ENCODE results near the gene NUP188. TPM values are rescaled to one million over a fixed set of nuclear protein-coding genes. Genes with fewer than 3 reads are reported as not detected.

The NUP188 gene, protein sequence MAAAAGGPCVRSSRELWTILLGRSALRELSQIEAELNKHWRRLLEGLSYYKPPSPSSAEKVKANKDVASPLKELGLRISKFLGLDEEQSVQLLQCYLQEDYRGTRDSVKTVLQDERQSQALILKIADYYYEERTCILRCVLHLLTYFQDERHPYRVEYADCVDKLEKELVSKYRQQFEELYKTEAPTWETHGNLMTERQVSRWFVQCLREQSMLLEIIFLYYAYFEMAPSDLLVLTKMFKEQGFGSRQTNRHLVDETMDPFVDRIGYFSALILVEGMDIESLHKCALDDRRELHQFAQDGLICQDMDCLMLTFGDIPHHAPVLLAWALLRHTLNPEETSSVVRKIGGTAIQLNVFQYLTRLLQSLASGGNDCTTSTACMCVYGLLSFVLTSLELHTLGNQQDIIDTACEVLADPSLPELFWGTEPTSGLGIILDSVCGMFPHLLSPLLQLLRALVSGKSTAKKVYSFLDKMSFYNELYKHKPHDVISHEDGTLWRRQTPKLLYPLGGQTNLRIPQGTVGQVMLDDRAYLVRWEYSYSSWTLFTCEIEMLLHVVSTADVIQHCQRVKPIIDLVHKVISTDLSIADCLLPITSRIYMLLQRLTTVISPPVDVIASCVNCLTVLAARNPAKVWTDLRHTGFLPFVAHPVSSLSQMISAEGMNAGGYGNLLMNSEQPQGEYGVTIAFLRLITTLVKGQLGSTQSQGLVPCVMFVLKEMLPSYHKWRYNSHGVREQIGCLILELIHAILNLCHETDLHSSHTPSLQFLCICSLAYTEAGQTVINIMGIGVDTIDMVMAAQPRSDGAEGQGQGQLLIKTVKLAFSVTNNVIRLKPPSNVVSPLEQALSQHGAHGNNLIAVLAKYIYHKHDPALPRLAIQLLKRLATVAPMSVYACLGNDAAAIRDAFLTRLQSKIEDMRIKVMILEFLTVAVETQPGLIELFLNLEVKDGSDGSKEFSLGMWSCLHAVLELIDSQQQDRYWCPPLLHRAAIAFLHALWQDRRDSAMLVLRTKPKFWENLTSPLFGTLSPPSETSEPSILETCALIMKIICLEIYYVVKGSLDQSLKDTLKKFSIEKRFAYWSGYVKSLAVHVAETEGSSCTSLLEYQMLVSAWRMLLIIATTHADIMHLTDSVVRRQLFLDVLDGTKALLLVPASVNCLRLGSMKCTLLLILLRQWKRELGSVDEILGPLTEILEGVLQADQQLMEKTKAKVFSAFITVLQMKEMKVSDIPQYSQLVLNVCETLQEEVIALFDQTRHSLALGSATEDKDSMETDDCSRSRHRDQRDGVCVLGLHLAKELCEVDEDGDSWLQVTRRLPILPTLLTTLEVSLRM (N-terminal part only)
- total RNA-seq: 49.8 TPM

GRCh38 chr9:128947527-128948301 lies at the start of gene NUP188, which contains the start of gene DOLK:
Gene NUP188 (plus strand): TSS chr9:128947699. CDS start chr9:128947720, 21 bp downstream.
Gene DOLK (minus strand): TSS chr9:128947603. CDS start chr9:128947303, 300 bp downstream.
- peak; percentile 79 for DNase-seq

GRCh38 chr9:128898382-128898781 lies 49.1 kb upstream of the NUP188 start:
- no peak for DNase-seq

DNA sequence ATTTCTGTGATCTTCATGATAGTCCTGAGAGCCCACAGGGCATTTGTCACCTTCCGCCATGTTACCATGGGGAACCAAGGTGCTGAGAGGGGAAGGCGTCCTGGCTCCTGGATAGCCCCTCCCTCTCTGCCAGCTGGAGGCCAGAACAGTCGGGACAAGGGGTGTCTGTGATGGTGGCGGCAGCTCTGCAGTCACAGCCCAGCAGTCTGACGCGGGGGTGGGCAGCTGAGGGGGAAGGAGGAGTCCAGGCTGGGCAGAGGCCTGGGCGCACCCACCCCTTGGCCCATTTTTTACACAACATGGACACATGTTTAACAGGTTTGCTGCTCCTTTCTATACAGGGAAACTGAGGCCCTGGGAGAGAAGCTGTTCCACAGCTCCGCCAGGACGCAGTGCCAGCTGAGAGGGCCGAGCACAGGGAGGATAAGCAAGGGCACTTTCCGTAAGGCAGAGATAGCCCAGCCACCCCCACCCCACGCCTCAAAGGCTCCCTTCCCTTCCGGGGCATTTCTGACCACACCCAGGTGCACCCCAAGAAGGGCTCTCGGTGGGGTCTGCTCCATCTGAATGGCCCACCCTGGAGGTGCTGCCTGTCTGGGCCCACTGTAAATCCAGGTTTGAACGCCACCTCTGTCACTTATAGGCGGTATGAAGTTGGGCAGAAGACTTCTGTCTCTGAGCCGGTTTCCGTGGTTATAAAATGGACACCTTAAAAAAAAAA lies 48.5 kb upstream of the NUP188 start:
- DNase-seq: no peak

GRCh38 chr9:128899566-128900322 lies 47.8 kb upstream of the NUP188 start:
- no peak for DNase-seq

DNA sequence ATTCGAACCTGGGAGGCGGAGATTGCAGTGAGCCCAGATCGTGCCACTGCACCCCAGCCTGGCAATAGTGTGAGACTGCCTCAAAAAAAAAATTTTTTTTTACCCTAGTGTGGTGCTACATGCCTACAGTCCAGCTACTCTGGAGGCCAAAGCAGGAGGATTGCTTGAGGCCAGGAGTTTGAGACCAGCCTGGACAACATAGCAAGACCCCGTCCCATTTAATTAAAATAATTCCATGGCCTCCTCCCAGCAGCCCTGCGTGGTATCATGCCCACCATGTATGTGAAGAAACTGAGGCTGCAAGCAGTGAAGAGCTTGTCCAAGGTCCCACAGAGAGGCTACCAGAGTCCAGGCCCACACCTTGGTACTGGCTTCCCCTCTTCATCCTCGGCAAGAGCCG lies 46.1 kb upstream of the NUP188 start:
- no peak for DNase-seq

DNA sequence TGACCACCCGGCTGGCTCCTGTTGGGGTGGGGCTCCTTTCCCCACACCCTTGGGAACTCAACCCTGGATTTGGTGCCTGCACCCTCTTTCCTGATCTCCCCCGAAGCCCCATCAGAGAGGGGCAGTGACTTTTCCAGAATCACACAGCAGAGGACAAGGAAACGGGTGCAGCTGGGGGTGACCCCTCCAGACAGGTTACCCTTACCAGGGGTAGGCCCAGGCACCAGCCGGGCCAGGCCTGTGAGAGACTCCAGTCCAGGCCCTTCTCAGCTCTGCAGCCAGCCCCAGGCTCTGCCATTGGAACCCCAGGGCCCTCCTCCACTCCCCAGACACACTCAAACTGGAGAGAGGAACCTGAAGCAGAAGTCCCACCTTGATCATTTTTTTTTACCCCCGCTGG lies 45.7 kb upstream of the NUP188 start:
- DNase-seq: no peak

GRCh38 chr9:128902351-128903078 lies 45.0 kb upstream of the NUP188 start:
- no peak for DNase-seq

GRCh38 chr9:128903079-128903461 lies 44.4 kb upstream of the NUP188 start:
- DNase-seq: no peak

DNA sequence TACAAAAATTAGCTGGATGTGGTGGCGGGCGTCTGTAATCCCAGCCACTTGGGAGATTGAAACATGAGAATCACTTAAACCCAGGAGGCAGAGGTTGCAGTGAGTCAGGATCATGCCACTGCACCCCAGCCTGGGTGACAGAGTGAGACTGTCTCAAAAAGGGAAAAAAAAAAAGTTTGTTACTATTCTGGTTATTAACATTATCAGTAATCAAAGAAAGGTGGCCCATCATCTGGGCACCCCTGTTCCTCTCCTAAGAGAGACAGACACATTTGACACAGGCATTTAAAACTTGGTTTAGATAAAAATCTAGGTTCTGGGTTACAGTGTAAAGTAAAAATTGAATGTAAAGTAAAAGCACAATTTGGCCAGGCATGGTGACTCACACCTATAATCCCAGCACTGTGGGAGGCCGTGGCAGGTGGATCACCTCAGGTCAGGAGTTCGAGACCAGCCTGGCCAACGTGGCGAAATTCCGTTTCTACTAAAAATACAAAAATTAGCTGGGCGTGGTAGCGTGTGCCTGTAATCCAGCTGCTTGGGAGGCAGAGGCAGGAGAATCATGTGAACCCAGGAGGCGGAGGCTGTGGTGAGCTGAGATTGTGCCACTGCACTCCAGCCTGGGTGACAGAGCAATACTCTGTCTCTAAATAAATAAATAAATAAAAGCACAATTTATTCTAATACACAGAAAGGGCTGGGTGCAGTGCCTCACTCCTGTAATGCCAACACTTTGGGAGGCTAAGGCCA lies 43.5 kb upstream of the NUP188 start:
- DNase-seq: no peak

DNA sequence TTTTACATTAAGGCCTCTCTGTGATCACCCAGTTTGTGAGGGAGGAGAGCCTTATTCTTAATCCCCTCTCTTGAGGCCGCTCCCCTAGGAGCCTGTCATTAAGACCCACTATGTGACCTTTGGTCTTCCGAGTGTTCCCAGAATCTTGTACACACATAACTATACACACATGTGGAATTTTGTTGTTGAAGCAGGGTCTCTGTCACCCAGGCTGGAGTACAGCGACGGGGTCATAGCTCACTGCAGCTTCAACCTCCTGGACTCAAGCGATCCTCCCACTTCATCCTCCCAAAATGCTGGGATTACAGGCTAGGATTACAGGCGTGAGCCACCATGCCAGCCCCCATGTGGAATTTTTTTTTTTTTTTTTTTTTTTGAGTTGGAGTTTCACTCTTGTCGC lies 41.5 kb upstream of the NUP188 start:
- no peak for DNase-seq

GRCh38 chr9:128906741-128907140 lies 40.8 kb upstream of the NUP188 start:
- DNase-seq: no peak

GRCh38 chr9:128908372-128908771 lies 39.1 kb upstream of the NUP188 start:
- DNase-seq: no peak

DNA sequence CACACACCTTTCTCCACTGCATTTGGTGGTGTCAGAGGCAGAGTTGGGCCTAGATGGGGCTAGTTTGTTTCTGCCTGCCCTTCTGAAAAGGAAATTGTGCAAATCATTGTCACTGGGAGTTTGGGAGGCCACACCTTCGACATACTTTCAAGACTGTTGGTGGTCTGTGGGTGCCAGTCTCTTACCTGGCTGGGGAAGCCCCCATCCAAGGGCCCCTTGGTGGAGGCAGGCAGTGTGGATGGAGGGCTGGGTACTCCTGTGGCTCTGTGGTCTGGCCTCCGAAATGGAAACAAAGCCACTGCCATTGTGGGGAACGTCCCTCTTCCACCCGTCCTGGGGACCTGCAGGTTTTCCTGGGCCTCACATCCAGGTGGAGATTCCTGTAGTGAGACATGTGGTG lies 37.6 kb upstream of the NUP188 start:
- DNase-seq: no peak

DNA sequence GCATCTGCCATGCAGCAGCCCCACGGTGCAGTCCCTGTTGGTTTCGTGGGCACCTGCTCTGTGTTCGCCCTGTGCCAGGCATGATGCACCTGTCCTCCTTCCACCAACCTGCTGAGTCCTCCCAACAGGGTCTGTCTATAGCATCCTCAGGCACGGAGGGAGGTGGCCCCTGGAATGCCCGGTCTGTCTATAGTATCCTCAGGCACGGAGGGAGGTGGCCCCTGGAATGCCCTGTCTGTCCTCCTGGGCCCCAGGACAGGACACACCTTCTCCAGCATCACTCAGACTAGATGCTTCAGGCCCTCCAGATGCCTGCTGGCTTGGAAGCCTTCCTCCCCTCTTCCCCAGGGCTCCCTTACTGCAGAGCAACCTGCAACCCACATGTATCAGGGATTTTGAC lies 36.6 kb upstream of the NUP188 start:
- no peak for DNase-seq

GRCh38 chr9:128911529-128912035 lies 35.9 kb upstream of the NUP188 start:
- DNase-seq: peak; percentile 29

DNA sequence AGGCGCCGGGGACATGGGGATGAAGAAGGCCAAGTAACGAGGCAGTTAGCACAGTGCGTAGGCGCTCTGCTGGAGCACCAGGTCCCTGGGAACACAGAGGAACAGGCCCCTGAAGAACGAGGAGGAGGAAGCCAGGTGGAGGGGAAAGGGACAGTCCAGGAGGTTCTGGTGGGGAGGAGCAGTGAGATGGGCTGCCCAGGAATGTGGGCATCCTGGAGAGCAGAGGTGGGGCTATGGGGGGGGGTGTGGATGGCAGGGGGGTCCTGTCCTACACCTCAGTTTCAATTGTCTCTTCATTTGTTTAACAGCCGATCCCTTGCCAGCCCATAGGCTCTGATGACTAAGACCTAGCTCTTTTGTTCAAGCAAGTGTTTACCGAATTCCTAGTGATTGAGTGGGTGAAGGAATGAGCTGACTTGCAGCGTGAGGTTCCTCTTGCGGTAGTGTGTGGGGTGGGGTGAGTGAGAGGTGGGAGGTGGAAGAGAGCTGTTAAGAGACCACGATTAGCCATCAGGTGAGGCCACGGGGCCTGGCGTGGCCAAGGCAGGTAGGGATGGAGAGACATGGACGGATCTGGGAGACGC lies 35.1 kb upstream of the NUP188 start:
- DNase-seq: no peak

DNA sequence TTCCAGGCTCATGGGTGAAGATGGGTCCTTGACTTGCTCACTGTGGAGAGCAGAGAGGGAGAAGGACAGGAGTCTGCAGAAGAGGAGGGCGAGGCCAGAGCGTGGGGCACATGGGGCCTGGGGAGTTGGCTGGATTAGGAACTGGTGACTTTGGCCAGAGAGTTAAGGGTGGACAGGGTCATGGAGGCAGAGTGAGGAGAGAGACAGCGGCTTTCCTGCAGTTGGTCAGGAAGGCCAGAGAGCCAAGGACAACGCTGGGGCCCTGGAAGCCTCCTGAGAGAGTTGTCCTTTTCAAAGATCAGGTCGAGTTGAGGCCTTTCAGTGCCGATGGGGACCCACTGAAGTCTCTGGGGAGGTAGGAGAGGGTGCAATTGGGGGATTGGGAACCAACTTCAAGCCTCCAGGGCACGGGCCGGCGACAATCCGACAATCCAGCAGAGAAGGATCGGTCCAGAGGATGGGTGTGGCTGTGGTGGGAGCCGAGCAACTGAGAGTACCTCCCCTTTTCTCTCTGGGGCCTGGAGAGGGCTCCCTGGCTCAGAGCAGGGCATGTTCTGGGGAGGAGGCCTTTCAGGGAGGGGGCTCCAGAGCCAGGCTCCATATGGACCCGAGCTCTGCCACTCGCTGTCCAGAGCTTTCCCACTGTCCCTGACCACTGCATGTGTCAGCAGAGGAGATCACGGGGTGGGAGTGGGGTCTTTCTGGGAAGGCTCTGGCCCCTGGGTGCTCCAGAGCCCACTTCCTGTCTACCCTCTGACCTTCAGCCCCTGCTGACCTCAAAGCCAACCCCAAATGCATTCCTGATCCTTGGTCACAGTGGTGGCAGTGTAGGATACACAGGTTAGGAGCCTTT lies 34.2 kb upstream of the NUP188 start:
- no peak for DNase-seq

Data from skin of body (tissue), 2 donors.